PC-3 (cell line): ENCODE data around the gene RNF183.

Experiments used
- EZH2 ChIP-seq: fragments of 300-600 bp; sonication (generic); IDR thresholded peaks from one replicate; pipeline ENCODE4 v1.6.1; 2017; ENCODE audit warnings: antibody characterized with exemption, mild to moderate bottlenecking, low read length; ENCODE audit not compliant: unreplicated experiment
- EZH2phosphoT487 ChIP-seq: fragments of 300-600 bp; sonication (generic); IDR thresholded peaks from 2 replicates; pipeline ENCODE4 v1.6.1; 2018; ENCODE audit warnings: mild to moderate bottlenecking, antibody characterized with exemption, low read length, borderline replicate concordance
- TF ChIP-seq, protein P1 (sequence below): fragments of 300-600 bp; sonication (generic); conservative IDR thresholded peaks from 2 replicates; pipeline ENCODE4 v1.5.1; 2017; ENCODE audit warnings: antibody characterized with exemption, low read depth, mild to moderate bottlenecking, low read length

DNA sequence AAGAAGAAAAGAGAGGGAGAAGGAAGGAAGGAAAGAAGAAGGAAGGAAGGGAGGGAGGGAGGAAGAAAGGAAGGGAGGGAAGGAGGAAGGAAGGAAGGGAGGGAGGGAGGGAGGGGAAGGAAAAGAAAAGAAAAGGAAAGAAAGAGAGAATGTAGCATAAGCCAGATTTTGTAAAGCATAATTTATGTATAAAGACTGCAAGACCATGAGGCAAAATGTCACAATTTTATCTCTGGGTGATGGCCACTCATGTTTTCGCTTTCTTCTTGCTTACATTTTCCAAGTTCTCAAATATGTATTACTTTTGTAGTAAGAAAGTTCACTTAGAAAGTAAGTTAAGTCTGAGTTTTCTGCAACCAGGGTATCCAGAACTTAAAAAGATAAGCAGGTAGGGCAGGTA, 3.4 kb upstream of the RNF183 start:
- TF ChIP-seq EZH2 = no peak
- TF ChIP-seq, protein P1, sequence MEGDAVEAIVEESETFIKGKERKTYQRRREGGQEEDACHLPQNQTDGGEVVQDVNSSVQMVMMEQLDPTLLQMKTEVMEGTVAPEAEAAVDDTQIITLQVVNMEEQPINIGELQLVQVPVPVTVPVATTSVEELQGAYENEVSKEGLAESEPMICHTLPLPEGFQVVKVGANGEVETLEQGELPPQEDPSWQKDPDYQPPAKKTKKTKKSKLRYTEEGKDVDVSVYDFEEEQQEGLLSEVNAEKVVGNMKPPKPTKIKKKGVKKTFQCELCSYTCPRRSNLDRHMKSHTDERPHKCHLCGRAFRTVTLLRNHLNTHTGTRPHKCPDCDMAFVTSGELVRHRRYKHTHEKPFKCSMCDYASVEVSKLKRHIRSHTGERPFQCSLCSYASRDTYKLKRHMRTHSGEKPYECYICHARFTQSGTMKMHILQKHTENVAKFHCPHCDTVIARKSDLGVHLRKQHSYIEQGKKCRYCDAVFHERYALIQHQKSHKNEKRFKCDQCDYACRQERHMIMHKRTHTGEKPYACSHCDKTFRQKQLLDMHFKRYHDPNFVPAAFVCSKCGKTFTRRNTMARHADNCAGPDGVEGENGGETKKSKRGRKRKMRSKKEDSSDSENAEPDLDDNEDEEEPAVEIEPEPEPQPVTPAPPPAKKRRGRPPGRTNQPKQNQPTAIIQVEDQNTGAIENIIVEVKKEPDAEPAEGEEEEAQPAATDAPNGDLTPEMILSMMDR = no peak
- TF ChIP-seq EZH2phosphoT487 = no peak
